PC-9 (cell line): Measurements from ENCODE around the gene CAPZB.

Experiments used
- EZH2 ChIP-seq: fragments of 200-600 bp; sonication (generic); IDR thresholded peaks from 2 replicates; pipeline ENCODE4 v1.8.0; 2017; ENCODE audit warnings: antibody characterized with exemption, low read depth
- TF ChIP-seq, protein P1 (sequence below): fragments of 200-600 bp; sonication (generic); conservative IDR thresholded peaks from 2 replicates; pipeline ENCODE4 v1.6.1; 2017; ENCODE audit warnings: mixed run types, antibody characterized with exemption, mild to moderate bottlenecking, moderate library complexity

- TF ChIP-seq, protein P1, sequence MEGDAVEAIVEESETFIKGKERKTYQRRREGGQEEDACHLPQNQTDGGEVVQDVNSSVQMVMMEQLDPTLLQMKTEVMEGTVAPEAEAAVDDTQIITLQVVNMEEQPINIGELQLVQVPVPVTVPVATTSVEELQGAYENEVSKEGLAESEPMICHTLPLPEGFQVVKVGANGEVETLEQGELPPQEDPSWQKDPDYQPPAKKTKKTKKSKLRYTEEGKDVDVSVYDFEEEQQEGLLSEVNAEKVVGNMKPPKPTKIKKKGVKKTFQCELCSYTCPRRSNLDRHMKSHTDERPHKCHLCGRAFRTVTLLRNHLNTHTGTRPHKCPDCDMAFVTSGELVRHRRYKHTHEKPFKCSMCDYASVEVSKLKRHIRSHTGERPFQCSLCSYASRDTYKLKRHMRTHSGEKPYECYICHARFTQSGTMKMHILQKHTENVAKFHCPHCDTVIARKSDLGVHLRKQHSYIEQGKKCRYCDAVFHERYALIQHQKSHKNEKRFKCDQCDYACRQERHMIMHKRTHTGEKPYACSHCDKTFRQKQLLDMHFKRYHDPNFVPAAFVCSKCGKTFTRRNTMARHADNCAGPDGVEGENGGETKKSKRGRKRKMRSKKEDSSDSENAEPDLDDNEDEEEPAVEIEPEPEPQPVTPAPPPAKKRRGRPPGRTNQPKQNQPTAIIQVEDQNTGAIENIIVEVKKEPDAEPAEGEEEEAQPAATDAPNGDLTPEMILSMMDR: no peak
- TF ChIP-seq EZH2: no peak
Measured at GRCh38 chr1:19354531-19354981, 130.8 kb downstream of the CAPZB start.
